Measurements from ENCODE around the gene RANBP17.

RANBP17 gene

DNA sequence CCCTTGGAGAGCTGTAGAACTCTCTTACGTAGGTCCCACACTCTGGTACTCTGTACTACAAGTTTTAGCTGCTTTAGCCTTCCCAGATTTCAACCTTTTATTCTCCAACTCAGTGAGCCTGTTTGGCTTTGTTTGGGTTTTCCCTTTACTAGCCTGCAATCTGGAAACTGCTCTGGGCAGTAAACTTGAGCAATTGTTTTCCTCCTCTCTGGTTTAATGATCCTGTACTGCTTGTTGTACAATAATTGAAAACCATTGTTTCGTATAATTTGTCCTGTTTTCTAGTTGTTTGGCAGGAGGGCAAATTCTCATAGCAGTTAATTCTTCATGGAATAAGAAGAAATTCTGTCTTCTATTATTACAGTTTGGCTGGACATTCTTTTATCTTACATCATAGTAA is 384.4 kb downstream of the RANBP17 start:
- FAIRE-seq (no peak), DNase-seq (ENCODE audit: low spot score) (no peak)

DNA sequence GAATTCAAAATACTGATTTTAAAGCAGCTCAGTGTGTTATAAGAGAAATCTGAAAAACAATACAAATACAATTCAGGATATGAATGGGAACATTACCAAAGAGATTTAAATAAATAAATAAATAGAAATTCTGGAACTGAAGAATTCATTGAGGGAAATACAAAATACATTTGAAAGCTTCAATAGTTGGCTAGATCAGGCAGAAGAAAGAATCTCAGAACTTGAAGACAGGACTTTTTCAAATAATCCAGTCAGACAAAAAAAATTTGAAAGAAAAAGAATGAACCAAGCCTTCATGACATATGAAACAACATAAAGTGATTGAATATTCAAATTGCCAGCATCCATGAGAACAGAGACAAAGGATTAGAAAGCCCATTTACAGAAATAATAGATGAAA is 387.6 kb downstream of the RANBP17 start:
- DNase-seq (ENCODE audit: low spot score), result no peak
- FAIRE-seq, result no peak

DNA sequence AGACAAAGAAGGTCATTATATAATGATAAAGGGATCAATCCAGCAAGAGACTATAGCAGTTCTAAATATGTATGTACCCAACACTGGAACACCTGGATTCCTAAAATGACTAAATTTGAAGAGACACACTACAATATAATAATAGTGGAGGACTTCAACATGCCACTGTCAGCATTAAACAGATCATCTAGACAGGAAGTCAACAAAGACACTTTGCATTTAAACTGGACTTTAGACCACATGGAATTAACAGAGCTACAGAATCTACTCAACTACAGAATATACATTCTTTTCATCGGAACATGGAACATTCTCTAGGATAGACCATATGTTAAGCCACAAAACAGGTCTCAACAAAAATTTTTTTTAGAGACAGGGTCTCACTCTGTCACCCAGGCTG is 388.9 kb downstream of the RANBP17 start:
- no peak for DNase-seq (ENCODE audit: low spot score)
- no peak for FAIRE-seq

DNA sequence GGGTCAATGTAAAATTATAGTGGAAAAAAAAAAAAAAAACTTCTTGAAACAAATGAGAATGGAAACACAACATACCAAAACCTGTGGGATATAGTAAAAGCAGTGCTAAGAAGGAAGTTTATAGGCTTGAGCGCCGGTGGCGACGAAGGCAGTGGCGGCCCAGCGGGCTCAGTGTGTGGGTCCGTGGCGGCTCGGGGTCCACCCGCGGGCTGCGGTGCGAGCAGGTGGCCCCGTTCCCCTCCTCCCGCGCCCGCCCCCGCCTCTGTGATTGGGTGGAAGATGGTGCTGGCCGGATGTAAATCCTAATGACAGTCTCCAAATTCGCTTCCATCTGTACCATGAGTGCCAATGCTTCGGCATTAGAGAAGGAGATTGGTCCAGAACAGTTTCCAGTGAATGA is 389.7 kb downstream of the RANBP17 start:
- DNase-seq (ENCODE audit: low spot score) (no peak), FAIRE-seq (no peak)

DNA sequence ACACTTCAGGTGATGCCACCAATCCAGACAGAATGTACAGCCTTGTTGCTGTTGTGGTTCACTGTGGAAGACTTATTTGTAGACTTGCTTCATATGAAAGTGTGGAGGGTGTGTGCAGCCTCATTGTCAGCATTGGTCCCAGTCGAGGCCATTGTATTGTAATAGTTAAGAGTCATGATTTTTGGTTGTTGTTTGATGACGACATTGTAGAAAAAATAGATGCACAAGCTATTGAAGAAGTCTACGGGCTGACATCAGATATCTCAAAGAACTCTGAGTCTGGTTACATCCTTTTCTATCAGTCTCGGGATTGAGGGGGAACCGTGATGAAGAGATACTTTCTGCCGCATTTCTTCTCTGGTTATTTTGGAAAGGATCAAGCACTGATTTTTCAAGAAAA is 390.9 kb downstream of the RANBP17 start:
- DNase-seq (ENCODE audit: low spot score), result no peak

DNA sequence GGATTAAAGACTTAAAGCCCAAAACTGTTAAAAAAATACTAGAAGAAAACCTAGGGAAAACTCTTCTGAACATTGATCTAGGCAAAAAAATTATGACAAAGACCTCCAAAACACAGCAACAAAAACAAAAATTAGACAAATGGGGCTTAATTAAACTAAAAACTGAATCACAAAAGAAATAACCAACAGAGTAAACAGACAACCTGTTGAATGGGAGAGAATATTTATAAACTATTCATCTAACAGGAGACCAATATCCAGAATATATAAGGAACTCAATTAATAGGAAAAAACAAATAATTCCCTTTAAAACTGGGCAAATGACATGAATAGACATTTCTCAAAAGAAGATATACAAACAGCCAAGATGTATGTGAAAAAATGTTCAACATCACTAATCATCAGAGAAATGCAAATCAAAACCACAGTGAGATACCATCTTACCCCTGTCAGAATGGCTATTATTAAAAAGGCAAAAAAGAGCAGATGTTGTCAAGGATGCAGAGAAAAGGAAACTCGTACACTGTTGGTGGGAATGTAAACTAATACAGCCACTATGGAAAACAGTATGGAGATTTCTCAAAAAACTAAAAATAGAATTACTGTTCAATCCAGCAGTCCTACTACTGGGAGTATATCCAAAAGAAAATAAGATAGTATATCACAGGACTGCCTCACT is 397.1 kb downstream of the RANBP17 start:
- DNase-seq (ENCODE audit: low spot score) (no peak), FAIRE-seq (no peak)

More for the DNA sequence above, 390.9 kb downstream of the RANBP17 start:
- no peak for FAIRE-seq

DNA sequence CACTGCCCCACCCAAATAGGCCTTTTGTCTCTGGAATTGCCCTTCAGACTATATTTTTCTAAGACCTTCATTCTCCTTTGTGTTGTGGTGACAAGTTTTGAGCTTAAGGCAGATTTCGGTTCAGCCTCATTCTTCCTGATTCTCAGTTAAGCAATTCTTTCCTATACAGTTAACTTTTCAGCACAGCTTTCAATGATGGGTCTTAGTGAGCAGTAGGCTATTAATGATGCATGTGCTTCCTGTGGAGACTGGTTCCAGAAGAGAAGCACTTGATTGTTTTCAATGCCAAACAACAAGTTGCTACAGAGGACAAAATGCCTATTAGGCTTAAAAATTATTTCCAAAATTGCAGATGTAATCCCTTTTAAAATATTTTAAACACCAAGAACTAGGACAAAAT is 399.5 kb downstream of the RANBP17 start:
- DNase-seq (ENCODE audit: low spot score) (no peak), FAIRE-seq (no peak)

DNA sequence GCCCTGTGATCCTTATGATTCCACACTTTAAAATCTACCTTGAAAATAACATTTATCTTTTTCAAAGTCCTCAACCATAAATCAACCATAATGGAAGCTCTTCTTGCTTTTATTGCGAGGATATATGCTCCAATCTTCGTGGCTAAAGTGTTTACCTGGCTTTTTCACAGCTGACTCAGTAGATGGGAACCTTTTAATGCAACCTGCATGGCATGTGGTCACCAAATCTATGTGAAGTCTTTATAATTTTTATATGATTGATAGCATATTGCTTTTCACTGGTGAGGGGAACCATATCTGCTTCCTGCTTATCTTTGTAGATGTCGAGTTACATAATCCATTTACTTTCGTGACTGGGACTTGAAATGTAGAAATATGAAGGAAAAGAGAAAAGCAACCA is 400.1 kb downstream of the RANBP17 start:
- DNase-seq (ENCODE audit: low spot score), result no peak
- FAIRE-seq, result no peak

DNA sequence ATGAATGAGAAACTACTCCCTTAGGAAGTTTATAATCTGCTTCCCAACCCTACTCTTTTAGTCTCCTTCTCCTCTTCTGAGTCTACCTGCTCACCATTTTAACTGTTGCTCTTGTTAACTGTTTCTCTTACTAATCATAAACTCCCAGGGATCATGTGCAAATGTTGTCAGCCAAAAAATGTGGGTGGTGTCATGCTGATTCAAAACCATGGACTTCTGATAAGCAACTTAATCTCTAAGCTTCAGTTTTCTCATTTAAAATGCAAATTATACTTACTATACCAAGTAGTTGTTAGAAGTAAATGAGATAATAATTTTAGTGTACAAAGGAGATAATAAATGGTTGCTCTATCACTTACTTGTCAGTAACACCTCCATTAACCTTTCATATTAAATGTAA is 401.4 kb downstream of the RANBP17 start:
- DNase-seq (ENCODE audit: low spot score) (no peak), FAIRE-seq (no peak)

DNA sequence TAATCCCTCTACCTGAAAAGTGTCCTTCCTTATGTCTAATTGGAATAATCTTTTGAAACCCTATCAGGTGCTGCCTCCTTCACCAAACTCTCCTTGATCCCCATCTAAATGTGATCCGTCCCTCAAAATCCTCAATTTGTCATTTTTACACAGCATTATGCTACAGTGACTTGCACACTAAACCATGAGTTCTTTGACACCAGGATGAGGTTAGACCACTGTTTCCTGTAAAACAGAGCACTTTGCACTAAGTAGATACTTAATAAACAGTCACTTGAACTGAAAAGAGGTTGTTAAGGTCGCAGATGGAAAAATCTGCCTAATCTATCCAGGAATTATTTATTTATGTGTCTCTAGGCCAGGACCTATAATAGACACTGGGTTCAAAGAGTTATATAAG is 403.0 kb downstream of the RANBP17 start:
- DNase-seq (ENCODE audit: low spot score), result no peak
- no peak for FAIRE-seq

DNA sequence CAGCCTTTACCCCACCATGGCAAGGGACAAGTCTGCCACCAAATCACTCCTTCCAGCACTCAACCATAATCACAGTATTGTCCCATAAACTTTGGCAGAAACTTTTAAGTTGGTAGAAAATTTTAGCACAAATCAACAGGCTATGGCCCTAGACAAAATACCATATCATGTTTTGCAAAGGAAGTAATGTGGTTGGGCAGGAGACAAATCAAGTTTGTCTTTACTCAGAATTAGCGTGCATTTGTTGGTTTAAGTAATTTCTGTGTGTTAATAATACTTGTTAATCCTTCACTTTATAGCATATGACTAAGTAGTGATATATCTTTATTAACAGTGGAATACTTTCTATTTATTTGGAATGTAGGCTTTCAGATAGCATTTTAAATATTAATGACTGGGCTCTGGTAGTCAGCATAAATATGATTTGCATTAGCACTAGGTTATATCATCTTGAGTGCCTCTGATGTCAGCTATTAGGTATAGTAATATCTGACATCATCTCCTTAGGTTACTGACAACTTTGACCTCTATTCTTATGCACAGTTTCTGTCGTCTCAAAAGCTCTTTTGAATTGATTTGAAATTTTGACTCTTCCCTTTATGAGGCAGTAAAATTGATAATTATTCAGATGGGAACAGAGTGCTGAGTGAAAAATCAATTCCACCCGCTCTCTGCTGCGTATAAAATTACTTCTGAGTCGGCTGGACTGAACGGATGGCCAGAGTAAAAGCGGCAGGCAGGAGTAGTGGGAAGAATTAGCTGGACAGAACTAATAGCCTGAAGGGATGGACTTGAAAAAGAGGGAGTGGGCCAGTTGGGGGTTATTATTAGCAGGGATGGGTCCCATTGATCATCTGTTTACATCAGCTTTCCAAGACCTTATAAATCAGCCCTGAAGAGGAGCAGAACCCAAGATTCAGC is 407.1 kb downstream of the RANBP17 start:
- FAIRE-seq, result no peak
- DNase-seq (ENCODE audit: low spot score), result no peak

DNA sequence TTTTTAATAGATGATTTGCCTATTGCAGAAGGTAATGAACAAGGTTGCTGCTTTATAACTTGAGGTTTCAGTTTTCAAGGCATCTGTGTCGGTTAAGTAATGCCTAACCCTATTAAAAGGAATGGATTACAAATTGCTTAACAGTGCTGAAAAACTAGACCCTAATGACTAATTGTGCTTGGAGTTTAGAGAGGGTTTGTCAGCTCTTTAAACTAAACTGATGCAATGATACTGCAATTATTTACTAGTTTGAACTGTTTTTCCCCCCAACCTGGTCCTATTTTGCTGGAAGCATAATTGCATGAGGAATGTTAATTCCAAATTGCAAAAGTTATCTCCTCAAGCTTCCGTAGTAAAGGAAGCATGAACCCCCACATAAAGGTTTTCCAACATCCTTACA is 407.9 kb downstream of the RANBP17 start:
- FAIRE-seq (peak; percentile 45), DNase-seq (ENCODE audit: low spot score) (no peak)

DNA sequence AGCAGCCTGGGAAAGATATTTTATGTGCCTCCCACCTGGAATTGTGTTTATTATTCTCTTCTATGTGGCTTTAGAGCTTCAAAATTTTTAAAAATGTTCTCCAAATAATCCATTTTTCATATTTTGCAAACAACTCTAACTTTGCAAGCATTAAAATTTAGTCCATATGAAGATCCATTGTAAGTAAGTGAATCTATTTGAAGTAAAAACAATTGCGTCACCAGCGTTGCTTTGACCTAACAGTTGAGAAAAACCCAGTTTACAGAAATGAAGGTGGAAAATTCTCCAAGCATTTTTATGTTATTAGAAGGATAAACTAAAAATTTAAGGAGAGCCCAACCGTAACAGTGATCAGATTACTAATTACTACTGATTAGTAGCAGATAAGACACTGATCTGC is 408.3 kb downstream of the RANBP17 start:
- no peak for FAIRE-seq
- DNase-seq (ENCODE audit: low spot score), result no peak

DNA sequence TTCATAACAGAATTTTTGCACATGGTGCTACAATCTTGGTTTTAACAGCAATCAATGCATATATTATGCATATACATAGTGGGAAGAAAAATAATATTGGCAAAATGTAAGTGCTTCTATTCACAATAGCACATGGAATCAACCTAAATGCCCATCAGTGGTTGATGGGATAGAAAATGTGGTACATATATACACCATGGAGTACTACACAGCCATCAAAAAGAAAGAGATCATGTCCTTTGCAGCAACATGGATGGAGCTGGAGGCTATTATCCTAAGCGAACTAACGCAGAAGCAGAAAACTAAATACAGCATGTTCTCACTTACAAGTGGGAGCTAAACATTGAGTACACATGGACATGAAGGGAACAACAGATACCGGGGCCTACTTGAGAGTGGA is 410.0 kb downstream of the RANBP17 start:
- DNase-seq (ENCODE audit: low spot score), result no peak
- no peak for FAIRE-seq

DNA sequence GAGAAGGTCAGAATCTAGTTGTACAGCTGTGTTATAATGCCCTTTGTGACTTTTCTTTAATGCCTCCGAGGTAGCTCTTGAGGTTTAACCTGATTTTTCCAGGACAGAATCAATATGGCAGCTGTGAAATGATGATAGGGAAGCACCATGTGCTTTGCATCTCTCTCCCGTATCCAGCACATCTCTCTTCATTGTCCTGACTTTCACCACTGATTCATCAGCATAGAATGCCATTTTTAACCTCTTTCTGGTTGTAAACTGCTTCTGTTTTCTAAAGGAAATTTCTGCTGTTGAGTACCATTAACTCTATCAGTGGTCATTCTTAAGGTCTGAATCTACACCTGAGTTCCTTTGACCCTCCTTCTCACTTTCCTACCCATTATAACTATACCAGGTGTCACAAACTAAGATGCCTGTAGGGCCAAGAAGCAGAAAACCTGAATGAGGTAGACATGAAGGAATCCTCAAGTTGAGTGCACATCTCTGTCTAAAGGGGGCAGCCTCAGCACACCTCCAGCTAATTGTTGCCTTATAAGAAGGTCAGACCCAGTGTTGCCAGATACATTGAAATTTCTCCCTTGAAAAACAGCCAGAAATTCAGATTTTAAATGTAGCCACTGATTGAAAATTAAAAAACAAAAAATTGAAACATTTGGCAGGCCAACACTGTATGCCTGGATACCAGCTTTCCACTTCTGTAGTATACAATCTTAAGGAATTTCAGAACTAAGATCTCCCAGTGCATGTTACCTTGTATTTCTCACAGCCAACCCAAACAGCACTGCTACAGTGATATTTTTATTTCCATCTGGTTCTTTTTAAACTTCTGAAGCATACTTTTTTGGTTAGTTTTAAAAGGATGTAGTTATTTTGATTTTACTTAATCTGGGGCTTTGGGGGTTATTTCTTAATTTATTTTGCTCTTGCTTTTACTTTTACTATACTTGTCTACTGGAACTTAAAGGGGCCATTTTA is 411.5 kb downstream of the RANBP17 start:
- DNase-seq (ENCODE audit: low spot score), result peak; percentile 18
- FAIRE-seq, result no peak

DNA sequence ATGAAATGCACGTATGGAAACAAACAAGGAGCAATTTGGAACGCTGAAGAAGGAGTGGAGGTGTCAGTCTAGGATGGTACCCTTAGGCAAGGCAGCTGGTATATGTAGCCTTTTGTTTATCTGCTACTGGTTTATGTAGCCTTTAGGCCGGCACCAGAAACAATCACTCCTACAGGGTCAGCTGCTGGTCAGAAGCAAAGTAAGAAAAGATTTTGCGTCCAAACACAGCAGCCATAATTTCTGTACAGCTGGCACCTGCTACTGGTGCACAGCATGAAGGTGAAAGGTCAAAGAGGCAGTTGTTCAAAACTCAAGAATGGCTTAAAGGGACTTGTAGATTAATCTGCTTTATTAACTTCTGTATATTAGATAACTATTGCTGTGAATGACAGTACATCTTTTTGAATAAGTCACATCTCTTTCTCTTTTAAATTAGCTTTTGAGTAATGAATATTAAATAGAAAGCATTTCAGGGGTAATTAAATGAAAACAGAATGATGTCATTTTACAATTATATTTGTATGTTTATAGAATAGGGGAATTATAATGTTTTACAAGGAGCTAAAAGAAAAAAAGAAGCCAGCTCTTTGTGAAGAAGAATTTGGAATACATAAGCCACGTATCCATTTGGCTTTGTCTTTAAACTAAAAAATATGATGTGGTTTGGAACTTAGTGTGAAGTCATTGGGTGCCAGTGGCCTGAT is 414.2 kb downstream of the RANBP17 start:
- FAIRE-seq, result no peak
- DNase-seq (ENCODE audit: low spot score), result no peak

DNA sequence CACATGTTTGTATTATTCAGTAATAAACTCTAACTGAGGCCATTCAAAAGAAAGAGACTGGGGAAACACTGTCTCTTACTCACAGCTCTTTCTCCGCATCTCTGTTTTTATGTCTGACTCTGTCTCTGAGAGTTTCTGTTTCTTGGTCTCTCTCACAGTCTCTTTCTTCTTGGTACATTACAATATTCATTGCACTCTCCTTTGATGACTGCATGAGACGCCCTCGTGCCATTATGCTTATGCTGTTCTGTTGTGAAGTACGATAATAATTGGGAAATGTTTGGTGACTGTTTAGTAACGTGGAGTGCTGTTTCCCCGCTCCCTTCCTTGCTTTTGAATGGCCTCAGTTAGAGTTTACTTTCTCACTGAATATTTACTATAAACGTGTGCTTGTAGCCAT is 421.9 kb downstream of the RANBP17 start:
- FAIRE-seq, result no peak
- DNase-seq (ENCODE audit: low spot score), result no peak

DNA sequence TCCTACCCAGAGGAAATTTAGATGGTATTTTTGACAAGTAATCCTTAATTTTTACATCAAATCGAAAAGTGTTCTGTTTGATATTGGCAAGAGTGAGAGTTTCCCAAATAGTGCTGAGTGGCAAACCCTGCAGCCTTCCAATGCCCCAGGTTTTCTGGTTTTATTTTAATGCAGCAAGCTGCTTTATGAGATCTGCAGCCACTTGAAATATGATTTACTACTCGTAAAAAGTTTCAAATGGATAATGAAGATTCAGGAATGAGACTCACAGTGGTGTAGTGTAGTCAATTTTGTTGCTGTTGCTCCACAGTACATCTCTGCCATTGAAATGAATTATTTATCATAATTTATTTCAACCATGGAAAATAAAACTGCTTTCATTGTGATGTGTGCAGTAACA is 423.6 kb downstream of the RANBP17 start:
- no peak for FAIRE-seq
- no peak for DNase-seq (ENCODE audit: low spot score)

DNA sequence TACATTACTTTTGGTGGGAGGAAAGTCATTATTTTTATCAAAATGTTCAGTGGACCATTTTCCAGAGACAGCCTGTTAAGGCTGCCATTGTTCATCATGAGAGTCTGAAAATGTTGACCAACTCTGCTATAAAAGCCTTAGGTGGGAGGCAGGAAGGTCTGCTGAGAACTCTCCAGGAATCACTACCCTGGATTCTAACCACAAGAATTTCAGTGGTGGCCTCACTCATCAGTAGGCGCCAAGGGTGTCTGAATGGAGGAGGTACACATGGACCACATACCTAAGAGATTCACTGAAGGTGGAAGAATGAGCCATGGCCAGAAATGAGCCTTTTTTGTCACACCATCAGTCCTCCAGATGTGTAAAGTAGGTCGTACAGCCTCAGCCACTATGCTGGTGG is 426.2 kb downstream of the RANBP17 start:
- peak; percentile 61 for FAIRE-seq
- DNase-seq (ENCODE audit: low spot score), result peak; percentile 66

DNA sequence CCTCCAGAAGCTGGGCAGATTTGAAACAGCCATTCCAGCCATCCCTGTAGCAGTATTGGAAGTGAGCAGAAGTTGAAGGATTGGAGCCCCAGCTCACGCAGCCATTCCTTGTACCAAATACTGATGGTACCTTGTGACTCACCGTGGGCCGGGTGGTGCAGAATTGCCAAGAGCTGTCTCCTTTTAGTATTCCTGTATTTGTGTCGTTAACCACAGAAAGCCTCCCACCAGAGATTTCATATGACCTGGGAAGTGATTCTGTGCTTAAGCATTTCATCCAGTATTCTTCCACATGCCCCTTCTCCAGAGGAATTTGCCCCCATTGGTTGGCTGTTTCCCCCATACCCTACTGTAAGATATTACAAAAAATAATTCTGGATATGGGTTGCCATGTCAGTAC is 429.6 kb downstream of the RANBP17 start:
- FAIRE-seq, result no peak
- peak; percentile 31 for DNase-seq (ENCODE audit: low spot score)

DNA sequence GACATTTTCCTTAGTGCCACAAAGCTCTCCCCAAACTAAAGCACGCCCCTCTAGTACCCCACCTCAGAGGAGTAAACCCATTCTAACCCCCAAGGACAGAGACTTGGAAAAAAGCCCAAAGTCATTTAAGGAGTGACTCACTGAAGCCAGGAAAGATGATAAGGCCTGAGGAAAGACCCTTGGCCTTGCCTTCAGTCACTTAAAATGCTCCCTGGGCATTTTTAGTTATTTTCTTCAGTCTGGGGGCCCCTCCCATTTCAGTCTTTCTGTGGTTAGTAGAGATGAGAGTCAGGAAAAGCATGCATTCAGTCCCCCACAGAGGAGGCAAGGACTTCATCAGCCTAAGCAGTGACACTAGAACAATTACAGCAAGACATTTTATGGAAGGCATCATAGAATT is 433.5 kb downstream of the RANBP17 start:
- FAIRE-seq, result no peak

More for the DNA sequence above, 433.5 kb downstream of the RANBP17 start:
- DNase-seq (ENCODE audit: low spot score), result no peak
